GM23338 (cell line): ENCODE data around the gene BCAS3. TPM values are rescaled to one million over a fixed set of nuclear protein-coding genes. Genes with fewer than 3 reads are reported as not detected.

Experiments
- EZH2 ChIP-seq: fragments of 200-600 bp; sonication (generic); IDR thresholded peaks from one replicate; pipeline ENCODE4 v1.8.0; 2017; ENCODE audit warnings: antibody characterized with exemption, mild to moderate bottlenecking, low read depth; ENCODE audit not compliant: unreplicated experiment
- POLR2AphosphoS5 ChIP-seq: IDR thresholded peaks from 2 replicates; pipeline ENCODE4 v1.6.1; 2016; ENCODE audit warnings: antibody characterized with exemption, low read depth
- REST ChIP-seq: IDR thresholded peaks from one replicate; pipeline ENCODE4 v1.6.1; 2018; ENCODE audit warnings: antibody characterized with exemption; ENCODE audit not compliant: unreplicated experiment
- STAT1 ChIP-seq: IDR thresholded peaks from one replicate; pipeline ENCODE4 v1.6.1; 2016; ENCODE audit warnings: antibody characterized with exemption; ENCODE audit not compliant: unreplicated experiment
- ZNF331 ChIP-seq: fragments of 250-450 bp; sonication (Bioruptor Pico); IDR thresholded peaks from 2 replicates; pipeline ENCODE4 v1.5.0; 2020; ENCODE audit warnings: low read depth, mild to moderate bottlenecking, moderate library complexity
- ZNF462 ChIP-seq: fragments of 250-450 bp; sonication (Bioruptor Pico); IDR thresholded peaks from 2 replicates; pipeline ENCODE4 v1.5.0; 2020; ENCODE audit warnings: mild to moderate bottlenecking, moderate library complexity
- polyA plus RNA-seq: library from polyadenylated mRNA; unstranded; fragments of >200 nt; fragmentation: Nextera tagmentation; extraction: Ambion mirVana; gene quantifications from 2 replicates; pipeline ENCODE4 v1.2.1, GENCODE V29; 2016
- total RNA-seq: library from RNA; depleted of rRNA; stranded (reverse); fragments of >200 nt; shearing (Covaris generic); gene quantifications from 2 replicates; pipeline ENCODE4 v1.2.3, GENCODE V29; 2014
- TF ChIP-seq, protein P1 (sequence below): IDR thresholded peaks from 2 replicates; pipeline ENCODE4 v1.6.1; 2016; ENCODE audit warnings: antibody characterized with exemption

BCAS3 gene
- total and polyA plus RNA-seq, 2 experiments from 2014 or later: 8.2 to 28.0 TPM

GRCh38 chr17:61398721-61399130 lies 721.1 kb downstream of the BCAS3 start (continued):
- no peak for TF ChIP-seq REST
- no peak for TF ChIP-seq POLR2AphosphoS5
- TF ChIP-seq STAT1: no peak
- peak; percentile 95 for TF ChIP-seq EZH2
- TF ChIP-seq, protein P1, sequence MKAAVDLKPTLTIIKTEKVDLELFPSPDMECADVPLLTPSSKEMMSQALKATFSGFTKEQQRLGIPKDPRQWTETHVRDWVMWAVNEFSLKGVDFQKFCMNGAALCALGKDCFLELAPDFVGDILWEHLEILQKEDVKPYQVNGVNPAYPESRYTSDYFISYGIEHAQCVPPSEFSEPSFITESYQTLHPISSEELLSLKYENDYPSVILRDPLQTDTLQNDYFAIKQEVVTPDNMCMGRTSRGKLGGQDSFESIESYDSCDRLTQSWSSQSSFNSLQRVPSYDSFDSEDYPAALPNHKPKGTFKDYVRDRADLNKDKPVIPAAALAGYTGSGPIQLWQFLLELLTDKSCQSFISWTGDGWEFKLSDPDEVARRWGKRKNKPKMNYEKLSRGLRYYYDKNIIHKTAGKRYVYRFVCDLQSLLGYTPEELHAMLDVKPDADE: no peak
- TF ChIP-seq ZNF331 (CRISPR knock-in tag): no peak
- no peak for TF ChIP-seq ZNF462 (CRISPR knock-in tag)
